ENCODE data around the gene PLEKHA7. TPM values are rescaled to one million over a fixed set of nuclear protein-coding genes. Genes with fewer than 3 reads are reported as not detected.

PLEKHA7 gene
- total RNA-seq, 1 experiment from 2014 or later: 13.0 TPM

GRCh38 chr11:16979703-16980622 lies 34.3 kb downstream of the PLEKHA7 start:
- CTCF ChIA-PET: no interaction called here
- TF ChIP-seq STAT6 (CRISPR knock-in tag; conservative IDR thresholded peaks at IDR 0.05; ENCODE audit: low read depth) (no peak), ZNF512 (CRISPR knock-in tag; IDR thresholded peaks at IDR 0.05; ENCODE audit: borderline replicate concordance) (no peak), CBFB (CRISPR knock-in tag; IDR thresholded peaks at IDR 0.05; ENCODE audit: low read depth) (no peak), JUN (CRISPR knock-in tag; IDR thresholded peaks at IDR 0.05) (no peak), ZNF263 (CRISPR knock-in tag; IDR thresholded peaks at IDR 0.05; ENCODE audit: low read depth) (no peak)
- no peaks in the 10 kb centered on the region for H3K9me3 Mint-ChIP-seq
- H3K27me3 Mint-ChIP-seq (ENCODE audit: low read depth): no peaks in the 10 kb centered on the region
- H3K4me3 Mint-ChIP-seq: no peak overlapping the region
- ATAC-seq (no peak), DNase-seq (ENCODE audit: low spot score) (no peak)
- H3K4me1 Mint-ChIP-seq: peaks cover 48% of the 10 kb centered on the region
- H3K36me3 Mint-ChIP-seq: no peaks in the 10 kb centered on the region
- POLR2A ChIA-PET: no interaction called here
- H3K27ac Mint-ChIP-seq: no peak overlapping the region

- DNase-seq (ENCODE audit: low spot score) (no peak), ATAC-seq (no peak)
- Mint-ChIP-seq H3K4me3 (no peak overlapping the region), H3K27ac (peak overlapping the region; percentile 24; the same call in 1 of the 2 replicates), H3K9me3 (no peaks in the 10 kb centered on the region), H3K27me3 (ENCODE audit: low read depth) (no peaks in the 10 kb centered on the region), H3K4me1 (peaks cover 48% of the 10 kb centered on the region), H3K36me3 (no peaks in the 10 kb centered on the region)
- ChIA-PET POLR2A (no interaction called here), CTCF (interaction anchor here (1.5 kb wide), 1 partner anchor 8 kb away, joined by 3 read pairs; no protein-coding TSS in a partner anchor)
- TF ChIP-seq ARID4B (CRISPR knock-in tag; IDR thresholded peaks at IDR 0.05; ENCODE audit: borderline replicate concordance) (no peak), USF1 (CRISPR knock-in tag; IDR thresholded peaks at IDR 0.05) (no peak), ERG (CRISPR knock-in tag; IDR thresholded peaks at IDR 0.05) (no peak), PRDM15 (CRISPR knock-in tag; IDR thresholded peaks at IDR 0.05) (no peak), ETV6 (CRISPR knock-in tag; IDR thresholded peaks at IDR 0.05) (no peak), ZNF263 (CRISPR knock-in tag; IDR thresholded peaks at IDR 0.05; ENCODE audit: low read depth) (no peak), E2F4 (CRISPR knock-in tag; IDR thresholded peaks at IDR 0.05; ENCODE audit: borderline replicate concordance, low read depth) (no peak), ELF4 (CRISPR knock-in tag; IDR thresholded peaks at IDR 0.05; ENCODE audit: low read depth) (no peak), CBFB (CRISPR knock-in tag; IDR thresholded peaks at IDR 0.05; ENCODE audit: low read depth) (no peak), ZNF317 (CRISPR knock-in tag; IDR thresholded peaks at IDR 0.05; ENCODE audit: borderline replicate concordance, low read depth) (no peak)
Observed at GRCh38 chr11:16977994-16978315, 36.3 kb downstream of the PLEKHA7 start.

All from WTC11 (cell line).